Vagina (tissue), 2 donors: ENCODE data around the gene CELF6.

Experiments used
- CTCF ChIP-seq, 3 experiments: fragments of 450-650 bp in 2 of 3; fragments of 200-600 bp in 1 of 3; sonication (generic) in 1 of 3; IDR thresholded peaks; one replicate each; pipeline ENCODE4 v1.5.1; 2017 to 2019; ENCODE audit warnings: antibody characterized with exemption in 3 of 3, mild to moderate bottlenecking in 2 of 3, moderate library complexity in 2 of 3
- POLR2A ChIP-seq, 2 donors: fragments of 450-650 bp; IDR thresholded peaks; one replicate each; pipeline ENCODE4 v1.6.1; 2017; ENCODE audit warnings: antibody characterized with exemption in 2 of 2, mild to moderate bottlenecking in 2 of 2, moderate library complexity in 2 of 2

GRCh38 chr15:72272213-72272996 is 47.6 kb downstream of the CELF6 start, which contains the start of gene PARP6:
- TF ChIP-seq POLR2A (IDR thresholded peaks at IDR 0.05) (peak in 1 of 2 donors; percentile 46), CTCF (IDR thresholded peaks at IDR 0.05) (peak; percentile 54 to 86 (median 70))
